Brain microvascular endothelial cell (primary cell): Measurements from ENCODE around the gene PCDHA6.
A peak's percentile ranks its signal among the peaks of the same experiment; 100 is the strongest.

ENCODE experiments used
- DNase-seq: peaks from one replicate; pipeline ENCODE4 v3.0.0-alpha.2; 2020
- H3K27ac ChIP-seq: fragments of 250-450 bp; sonication (Bioruptor Pico); 2 replicates; pipeline ENCODE4 v1.5.1; 2020; ENCODE audit warnings: mild to moderate bottlenecking, moderate library complexity
- H3K27me3 ChIP-seq: fragments of 250-450 bp; sonication (Bioruptor Pico); replicated peaks from 2 replicates; pipeline ENCODE4 v1.5.1; 2020; ENCODE audit warnings: mild to moderate bottlenecking
- H3K36me3 ChIP-seq: fragments of 250-450 bp; sonication (Bioruptor Pico); replicated peaks from 2 replicates; pipeline ENCODE4 v1.5.1; 2020; ENCODE audit warnings: mild to moderate bottlenecking
- H3K4me3 ChIP-seq: 2 replicates; pipeline ENCODE4 v1.5.1; 2011; ENCODE audit warnings: low read depth, mild to moderate bottlenecking, control low read depth, low read length, moderate library complexity
- CTCF ChIP-seq: IDR thresholded peaks from 2 replicates; pipeline ENCODE4 v1.5.1; 2011; ENCODE audit warnings: low read depth, mild to moderate bottlenecking, moderate library complexity, low read length, control low read depth, inconsistent platforms; ENCODE audit errors: missing control alignments
- in situ Hi-C: cut with HindIII; loops from 2 replicates; pipeline ENCODE4 v1.10.0; 2017; ENCODE audit warnings: low sequenced_read_pairs, low pct_ligation_motif_present

Gene PCDHA6

GRCh38 chr5:140855772-140856674 lies 28.3 kb downstream of the PCDHA6 start, which contains the start of gene PCDHA10:
PCDHA10 (plus strand) TSS chr5:140855897; CDS start chr5:140856049, 152 bp downstream.
- H3K36me3 ChIP-seq, result no peaks in the 10 kb centered on the region
- H3K4me3 ChIP-seq, result no peak within 1 kb of the TSS
- in situ Hi-C loops, result no loop called here
- no peak within 1 kb of the TSS for H3K27ac ChIP-seq
- TF ChIP-seq CTCF, result no peak
- no peak for DNase-seq
- H3K27me3 ChIP-seq, result no peaks in the 10 kb centered on the region

- in situ Hi-C loops, result no loop called here
- Histone ChIP-seq H3K36me3 (no peaks in the 10 kb centered on the region), H3K27ac (no peak overlapping the region), H3K4me3 (no peak overlapping the region), H3K27me3 (no peaks in the 10 kb centered on the region)
- DNase-seq, result no peak
- no peak for TF ChIP-seq CTCF
Observed at GRCh38 chr5:140857177-140857986, 29.6 kb downstream of the PCDHA6 start.

- in situ Hi-C loops, result no loop called here
- no peaks in the 10 kb centered on the region for H3K36me3 ChIP-seq
- no peak overlapping the region for H3K4me3 ChIP-seq
- no peak for TF ChIP-seq CTCF
- no peak for DNase-seq
- no peaks in the 10 kb centered on the region for H3K27me3 ChIP-seq
- no peak overlapping the region for H3K27ac ChIP-seq
Observed at GRCh38 chr5:140857987-140858240, 30.2 kb downstream of the PCDHA6 start.

GRCh38 chr5:140862441-140863295 lies 34.9 kb downstream of the PCDHA6 start:
- no peak overlapping the region for H3K4me3 ChIP-seq
- in situ Hi-C loops, result no loop called here
- DNase-seq, result no peak
- H3K36me3 ChIP-seq, result no peaks in the 10 kb centered on the region
- H3K27ac ChIP-seq, result no peak overlapping the region
- H3K27me3 ChIP-seq, result no peaks in the 10 kb centered on the region
- no peak for TF ChIP-seq CTCF

- in situ Hi-C loops, result no loop called here
- Histone ChIP-seq H3K4me3 (no peak within 1 kb of the TSS), H3K36me3 (no peaks in the 10 kb centered on the region), H3K27ac (no peak within 1 kb of the TSS), H3K27me3 (no peaks in the 10 kb centered on the region)
- DNase-seq, result no peak
- TF ChIP-seq CTCF, result peak; percentile 17
Observed at GRCh38 chr5:140868721-140869554, 41.2 kb downstream of the PCDHA6 start, which contains the start of gene PCDHA11. PCDHA11 (plus strand) TSS chr5:140868957; CDS start chr5:140869104, 147 bp downstream.
